GM12878 (cell line): ENCODE measurements around the gene FGB. TPM values are rescaled to one million over a fixed set of nuclear protein-coding genes. Genes with fewer than 3 reads are reported as not detected.

Source experiments
- ATAC-seq: fragments of 200-7000 bp; cut with Tn5 transposase; 3 replicates; pipeline ENCODE4 v1.9.1; 2020; ENCODE audit warnings: mild to moderate bottlenecking, moderate library complexity
- BruUV-seq: library from RNA; stranded (reverse); fragments of 400-500 nt; replicated peaks from 2 replicates; lab custom pipeline; 2021; lab: Mats Ljungman, UMichigan
- CTCF ChIA-PET: fragments of 300-600 bp; sonication (Branson Sonifier 250); formaldehyde crosslinking; extraction: SDS; loops from one replicate; lab custom pipeline; 2021; ENCODE audit warnings: inconsistent platforms; lab: Yijun Ruan, JAX
- POLR2A ChIA-PET: fragments of 350-600 bp; formaldehyde crosslinking; extraction: SDS; loops from one replicate; lab custom pipeline; 2021; ENCODE audit warnings: inconsistent platforms; lab: Charles Lee
- RAD21 ChIA-PET: fragments of 300-600 bp; sonication (Branson Sonifier 250); formaldehyde crosslinking; loops from one replicate; lab custom pipeline; 2023; ENCODE audit warnings: antibody characterized with exemption; ENCODE audit not compliant: unreplicated experiment; lab: Charles Lee
- SMC1A ChIA-PET: fragments of 300-600 bp; sonication (Branson Sonifier 250); formaldehyde crosslinking; loops from one replicate; lab custom pipeline; 2023; ENCODE audit not compliant: unreplicated experiment, uncharacterized antibody; lab: Charles Lee
- DNase-seq: peaks from one replicate; pipeline ENCODE4 v3.0.0-alpha.2; 2011; ENCODE audit warnings: low read depth, low spot score
- FAIRE-seq: peaks from 3 replicates; lab custom pipeline; 2011; peaks lifted over from hg19 to GRCh38; lab: Jason Lieb, UNC
- H2AFZ ChIP-seq: 2 replicates; pipeline ENCODE4 v1.6.0; 2011; ENCODE audit warnings: low read depth, low read length, control low read depth; ENCODE audit not compliant: control insufficient read depth
- H3K27ac ChIP-seq: 2 replicates; pipeline ENCODE4 v1.5.1; 2011; ENCODE audit warnings: control low read depth; ENCODE audit not compliant: control insufficient read depth, insufficient read depth
- H3K27me3 ChIP-seq, 2 experiments: replicated peaks in 1 of 2; 2 replicates each; pipeline versions ENCODE4 v1.6.0 to v1.6.1; 2011; ENCODE audit warnings: low read length in 1 of 2; ENCODE audit not compliant: control insufficient read depth in 2 of 2, insufficient read depth in 2 of 2
- H3K36me3 ChIP-seq, 2 experiments: 2 replicates each; pipeline ENCODE4 v1.5.1; 2011; ENCODE audit warnings: low read length in 1 of 2; ENCODE audit not compliant: control insufficient read depth in 2 of 2, insufficient read depth in 2 of 2
- H3K4me1 ChIP-seq: 2 replicates; pipeline ENCODE4 v1.6.1; 2011; ENCODE audit warnings: mild to moderate bottlenecking, low read length, moderate library complexity, mixed read lengths; ENCODE audit not compliant: control insufficient read depth, insufficient read depth
- H3K4me2 ChIP-seq: 2 replicates; pipeline ENCODE4 v1.6.0; 2011; ENCODE audit warnings: control low read depth; ENCODE audit not compliant: control insufficient read depth, insufficient read depth
- H3K4me3 ChIP-seq: fragments of 200-600 bp; sonication (generic); 2 replicates; pipeline ENCODE4 v1.5.1; 2016
- H3K79me2 ChIP-seq: 2 replicates; pipeline ENCODE4 v1.6.0; 2011; ENCODE audit warnings: low read length; ENCODE audit not compliant: control insufficient read depth, insufficient read depth
- H3K9ac ChIP-seq: 2 replicates; pipeline ENCODE4 v1.8.0; 2011; ENCODE audit warnings: low read length, control low read depth, mixed read lengths; ENCODE audit not compliant: control insufficient read depth, insufficient read depth
- H3K9me3 ChIP-seq: replicated peaks from 3 replicates; pipeline ENCODE4 v1.5.1; 2011; ENCODE audit warnings: mild to moderate bottlenecking, low read length; ENCODE audit not compliant: control insufficient read depth, insufficient read depth
- H4K20me1 ChIP-seq: 2 replicates; pipeline ENCODE4 v1.6.0; 2011; ENCODE audit not compliant: control insufficient read depth, insufficient read depth
- BHLHE40 ChIP-seq, 2 experiments: fragments of 450-650 bp in 1 of 2; IDR thresholded peaks; 2 replicates each; pipeline ENCODE4 v1.6.1; 2011 to 2017; ENCODE audit warnings: low read depth in 2 of 2, borderline replicate concordance in 1 of 2, improper control_type of control experiment in 1 of 2, low read length in 1 of 2, mild to moderate bottlenecking in 1 of 2
- BMI1 ChIP-seq: fragments of 450-650 bp; IDR thresholded peaks from 2 replicates; pipeline ENCODE4 v1.6.1; 2016; ENCODE audit warnings: mild to moderate bottlenecking, moderate library complexity, borderline replicate concordance
- FOS ChIP-seq: IDR thresholded peaks from 3 replicates; pipeline ENCODE4 v1.6.1; 2011; ENCODE audit warnings: borderline replicate concordance; ENCODE audit not compliant: insufficient read length; ENCODE audit errors: extremely low read depth
- KAT2A ChIP-seq: conservative IDR thresholded peaks from 2 replicates; pipeline ENCODE4 v1.6.1; 2011; ENCODE audit warnings: low read depth, low read length; ENCODE audit not compliant: control insufficient read depth
- MEF2B ChIP-seq: fragments of 450-650 bp; IDR thresholded peaks from 2 replicates; pipeline ENCODE4 v1.6.1; 2018; ENCODE audit warnings: mild to moderate bottlenecking, moderate library complexity; ENCODE audit not compliant: partially characterized antibody, poor library complexity, severe bottlenecking
- MYB ChIP-seq: fragments of 150-350 bp; IDR thresholded peaks from 2 replicates; pipeline ENCODE4 v1.6.1; 2014; ENCODE audit warnings: mild to moderate bottlenecking, low read depth, low read length, borderline replicate concordance
- MYC ChIP-seq: IDR thresholded peaks from 2 replicates; pipeline ENCODE4 v1.6.1; 2011; ENCODE audit warnings: mild to moderate bottlenecking, low read length, moderate library complexity, inconsistent platforms; ENCODE audit not compliant: insufficient read depth, insufficient replicate concordance, insufficient read length, severe bottlenecking
- POLR2A ChIP-seq: IDR thresholded peaks from 2 replicates; pipeline ENCODE4 v1.6.1; 2011; ENCODE audit warnings: low read depth, mild to moderate bottlenecking, low read length
- SIX5 ChIP-seq: IDR thresholded peaks from 2 replicates; pipeline ENCODE4 v1.6.1; 2011; ENCODE audit warnings: mild to moderate bottlenecking, low read depth, low read length, moderate library complexity; ENCODE audit not compliant: severe bottlenecking
- SMAD5 ChIP-seq: IDR thresholded peaks from 2 replicates; pipeline ENCODE4 v1.6.1; 2016; ENCODE audit warnings: antibody characterized with exemption, low read depth
- TARDBP ChIP-seq: IDR thresholded peaks from 2 replicates; pipeline ENCODE4 v1.6.1; 2016; ENCODE audit warnings: borderline replicate concordance
- ZZZ3 ChIP-seq: IDR thresholded peaks from 2 replicates; pipeline ENCODE4 v1.6.1; 2011; ENCODE audit warnings: low read depth; ENCODE audit not compliant: control insufficient read depth, insufficient read length
- WGBS: methylation state at CpG from one replicate; pipeline ENCODE4 v1.1.6; 2016; ENCODE audit warnings: low lambda C conversion rate; ENCODE audit not compliant: insufficient replicate concordance, insufficient coverage; ENCODE audit errors: missing lambda C conversion rate; 5-methylcytosine and 5-hydroxymethylcytosine counted together
- in situ Hi-C: fragments of 300-500 bp; cut with MboI; formaldehyde crosslinking; loops from 9 replicates; pipeline ENCODE4 v1.14.3; 2018; ENCODE audit warnings: mixed read lengths
- intact Hi-C: fragments of 100-400 bp; cut with micrococcal nuclease; formaldehyde crosslinking; loops from one replicate; pipeline ENCODE4 v1.14.2; 2022; ENCODE audit not compliant: unreplicated experiment
- polyA plus RNA-seq, 11 experiments: library from polyadenylated mRNA; depleted of rRNA in 4 of 11; unstranded in 6 of 11; stranded (reverse) in 5 of 11; fragments of >200 nt; fragmentation: Nextera tagmentation in 4 of 11; fragmentation: Illumina TruSeq in 1 of 11; extraction: Ambion mirVana in 4 of 11; extraction: Trizol in 1 of 11; gene quantifications; 1 replicate in 1 of 11; 2 replicates in 10 of 11; pipeline versions ENCODE4 v1.2.1 to v1.2.3, GENCODE V29; 2011 to 2016; ENCODE audit warnings: inconsistent platforms in 2 of 11, missing spikeins in 2 of 11, low read depth in 1 of 11
- total RNA-seq, 4 experiments: library from RNA; depleted of rRNA in 3 of 4; stranded (reverse); fragments of >200 nt in 3 of 4; fragmentation: Illumina TruSeq in 1 of 4; extraction: Trizol in 1 of 4; gene quantifications; 2 replicates each; pipeline versions ENCODE4 v1.2.1 to v1.2.3, GENCODE V29; 2013 to 2021
- TF ChIP-seq, protein P1 (sequence below): IDR thresholded peaks from 2 replicates; pipeline ENCODE4 v1.6.1; 2011; ENCODE audit warnings: mild to moderate bottlenecking, low read depth, low read length, moderate library complexity; ENCODE audit not compliant: insufficient replicate concordance
- TF ChIP-seq, protein P2 (sequence below): IDR thresholded peaks from 2 replicates; pipeline ENCODE4 v1.6.1; 2012; ENCODE audit warnings: low read length, inconsistent platforms
- TF ChIP-seq, protein P3 (sequence below): IDR thresholded peaks from 2 replicates; pipeline ENCODE4 v1.6.1; 2012; ENCODE audit warnings: low read depth, low read length, improper control_type of control experiment
- TF ChIP-seq, protein P4 (sequence below): fragments of 450-650 bp; formaldehyde crosslinking; IDR thresholded peaks from 2 replicates; pipeline ENCODE4 v1.4.0; 2022; ENCODE audit warnings: mild to moderate bottlenecking, moderate library complexity

Gene FGB
- total and polyA plus RNA-seq, 10 of the 15 experiments (the other 5 are each of a cell fraction or from before 2014, with no cell fraction given) = 0.04 to 2.7 TPM; not detected in 8

DNA sequence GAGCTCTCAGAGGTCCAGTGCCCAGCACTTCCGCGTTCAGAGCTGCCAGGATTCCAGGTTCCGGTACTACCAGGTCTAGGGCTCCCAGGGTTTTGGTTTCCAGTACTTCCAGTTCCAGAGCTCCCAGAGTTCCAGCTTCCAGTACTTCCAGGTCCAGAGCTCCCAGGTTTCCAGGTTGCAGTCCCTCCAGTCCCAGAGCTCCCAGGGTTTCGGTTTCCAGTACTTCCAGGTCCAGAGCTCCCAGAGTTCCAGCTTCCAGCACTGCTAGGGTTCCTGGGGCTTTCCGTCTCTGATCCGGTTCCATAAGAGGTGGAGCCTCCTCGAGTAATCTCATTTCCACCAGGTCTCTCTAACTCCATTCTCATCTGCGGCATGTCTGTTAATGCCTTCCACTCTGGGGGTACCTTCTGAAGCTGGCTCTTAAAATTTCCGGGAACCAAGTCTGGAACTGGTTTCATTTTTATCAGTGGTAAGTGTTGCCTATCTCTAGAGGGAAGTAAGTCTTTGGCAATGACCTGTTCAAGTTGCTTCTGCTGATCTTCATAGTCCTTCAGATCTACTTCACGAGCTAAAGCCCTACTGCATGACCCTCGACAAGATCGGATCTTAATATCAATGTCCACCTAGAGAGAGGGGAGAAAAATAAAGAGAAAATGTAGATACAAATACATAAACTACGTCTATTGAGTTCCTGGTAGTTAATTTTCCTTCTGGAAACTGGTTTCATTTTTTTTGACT is 23.7 kb downstream of the FGB start:
- Histone ChIP-seq H3K27me3 (no peaks in the 10 kb centered on the region; a peak in 1 of 4 replicates), H3K27ac (no peak overlapping the region), H4K20me1 (no peaks in the 10 kb centered on the region), H3K79me2 (no peaks in the 10 kb centered on the region), H3K4me1 (no peaks in the 10 kb centered on the region), H3K9ac (no peak overlapping the region), H3K36me3 (no peaks in the 10 kb centered on the region), H3K4me3 (no peak overlapping the region), H2AFZ (no peak overlapping the region), H3K9me3 (no peaks in the 10 kb centered on the region), H3K4me2 (no peak overlapping the region)
- BruUV-seq = no TSS peak
- in situ Hi-C loops = no loop called here
- FAIRE-seq (no peak), DNase-seq (no peak), ATAC-seq (no peak)
- ChIA-PET CTCF (interaction anchor here (0.9 to 1.5 kb wide), 3 partner anchors 23 to 36 kb away, joined by 3 read pairs; partner anchors contain the start of gene PLRG1), POLR2A (no interaction called here), RAD21 (no interaction called here), SMC1A (interaction anchor here (1.3 kb wide), 2 partner anchors 8 to 12 kb away, joined by 3 read pairs; no protein-coding TSS in a partner anchor)
- intact Hi-C loops = no loop called here
- TF ChIP-seq TARDBP (no peak), FOS (no peak), KAT2A (no peak), POLR2A (no peak), BMI1 (no peak), MYB (no peak), SMAD5 (no peak), ZZZ3 (no peak), MEF2B (no peak), BHLHE40 (IDR thresholded peaks at IDR 0.05; ENCODE audit: borderline replicate concordance in 1 of 2, low read depth in 2 of 2, low read length in 1 of 2) (no peak), MYC (no peak), SIX5 (no peak)
- TF ChIP-seq, protein P1, sequence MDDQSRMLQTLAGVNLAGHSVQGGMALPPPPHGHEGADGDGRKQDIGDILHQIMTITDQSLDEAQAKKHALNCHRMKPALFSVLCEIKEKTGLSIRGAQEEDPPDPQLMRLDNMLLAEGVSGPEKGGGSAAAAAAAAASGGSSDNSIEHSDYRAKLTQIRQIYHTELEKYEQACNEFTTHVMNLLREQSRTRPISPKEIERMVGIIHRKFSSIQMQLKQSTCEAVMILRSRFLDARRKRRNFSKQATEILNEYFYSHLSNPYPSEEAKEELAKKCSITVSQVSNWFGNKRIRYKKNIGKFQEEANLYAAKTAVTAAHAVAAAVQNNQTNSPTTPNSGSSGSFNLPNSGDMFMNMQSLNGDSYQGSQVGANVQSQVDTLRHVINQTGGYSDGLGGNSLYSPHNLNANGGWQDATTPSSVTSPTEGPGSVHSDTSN = no peak
- TF ChIP-seq, protein P2, sequence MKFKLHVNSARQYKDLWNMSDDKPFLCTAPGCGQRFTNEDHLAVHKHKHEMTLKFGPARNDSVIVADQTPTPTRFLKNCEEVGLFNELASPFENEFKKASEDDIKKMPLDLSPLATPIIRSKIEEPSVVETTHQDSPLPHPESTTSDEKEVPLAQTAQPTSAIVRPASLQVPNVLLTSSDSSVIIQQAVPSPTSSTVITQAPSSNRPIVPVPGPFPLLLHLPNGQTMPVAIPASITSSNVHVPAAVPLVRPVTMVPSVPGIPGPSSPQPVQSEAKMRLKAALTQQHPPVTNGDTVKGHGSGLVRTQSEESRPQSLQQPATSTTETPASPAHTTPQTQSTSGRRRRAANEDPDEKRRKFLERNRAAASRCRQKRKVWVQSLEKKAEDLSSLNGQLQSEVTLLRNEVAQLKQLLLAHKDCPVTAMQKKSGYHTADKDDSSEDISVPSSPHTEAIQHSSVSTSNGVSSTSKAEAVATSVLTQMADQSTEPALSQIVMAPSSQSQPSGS = no peak
- TF ChIP-seq, protein P3, sequence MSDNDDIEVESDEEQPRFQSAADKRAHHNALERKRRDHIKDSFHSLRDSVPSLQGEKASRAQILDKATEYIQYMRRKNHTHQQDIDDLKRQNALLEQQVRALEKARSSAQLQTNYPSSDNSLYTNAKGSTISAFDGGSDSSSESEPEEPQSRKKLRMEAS = no peak
- TF ChIP-seq, protein P4, sequence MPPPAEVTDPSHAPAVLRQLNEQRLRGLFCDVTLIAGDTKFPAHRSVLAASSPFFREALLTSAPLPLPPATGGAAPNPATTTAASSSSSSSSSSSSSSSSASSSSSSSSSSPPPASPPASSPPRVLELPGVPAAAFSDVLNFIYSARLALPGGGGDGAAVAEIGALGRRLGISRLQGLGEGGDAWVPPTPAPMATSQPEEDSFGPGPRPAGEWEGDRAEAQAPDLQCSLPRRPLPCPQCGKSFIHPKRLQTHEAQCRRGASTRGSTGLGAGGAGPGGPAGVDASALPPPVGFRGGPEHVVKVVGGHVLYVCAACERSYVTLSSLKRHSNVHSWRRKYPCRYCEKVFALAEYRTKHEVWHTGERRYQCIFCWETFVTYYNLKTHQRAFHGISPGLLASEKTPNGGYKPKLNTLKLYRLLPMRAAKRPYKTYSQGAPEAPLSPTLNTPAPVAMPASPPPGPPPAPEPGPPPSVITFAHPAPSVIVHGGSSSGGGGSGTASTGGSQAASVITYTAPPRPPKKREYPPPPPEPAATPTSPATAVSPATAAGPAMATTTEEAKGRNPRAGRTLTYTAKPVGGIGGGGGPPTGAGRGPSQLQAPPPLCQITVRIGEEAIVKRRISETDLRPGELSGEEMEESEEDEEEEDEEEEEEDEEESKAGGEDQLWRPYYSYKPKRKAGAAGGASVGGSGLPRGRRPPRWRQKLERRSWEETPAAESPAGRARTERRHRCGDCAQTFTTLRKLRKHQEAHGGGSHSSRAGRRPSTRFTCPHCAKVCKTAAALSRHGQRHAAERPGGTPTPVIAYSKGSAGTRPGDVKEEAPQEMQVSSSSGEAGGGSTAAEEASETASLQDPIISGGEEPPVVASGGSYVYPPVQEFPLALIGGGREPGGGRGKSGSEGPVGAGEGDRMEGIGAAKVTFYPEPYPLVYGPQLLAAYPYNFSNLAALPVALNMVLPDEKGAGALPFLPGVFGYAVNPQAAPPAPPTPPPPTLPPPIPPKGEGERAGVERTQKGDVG = no peak
- 28% methylated on average over 13 of the region's 13 CpGs for WGBS
